ENCODE results near the gene EMILIN1.

GRCh38 chr2:27080140-27080469 lies 1.7 kb downstream of the EMILIN1 start:
- TF ChIP-seq, protein P1, sequence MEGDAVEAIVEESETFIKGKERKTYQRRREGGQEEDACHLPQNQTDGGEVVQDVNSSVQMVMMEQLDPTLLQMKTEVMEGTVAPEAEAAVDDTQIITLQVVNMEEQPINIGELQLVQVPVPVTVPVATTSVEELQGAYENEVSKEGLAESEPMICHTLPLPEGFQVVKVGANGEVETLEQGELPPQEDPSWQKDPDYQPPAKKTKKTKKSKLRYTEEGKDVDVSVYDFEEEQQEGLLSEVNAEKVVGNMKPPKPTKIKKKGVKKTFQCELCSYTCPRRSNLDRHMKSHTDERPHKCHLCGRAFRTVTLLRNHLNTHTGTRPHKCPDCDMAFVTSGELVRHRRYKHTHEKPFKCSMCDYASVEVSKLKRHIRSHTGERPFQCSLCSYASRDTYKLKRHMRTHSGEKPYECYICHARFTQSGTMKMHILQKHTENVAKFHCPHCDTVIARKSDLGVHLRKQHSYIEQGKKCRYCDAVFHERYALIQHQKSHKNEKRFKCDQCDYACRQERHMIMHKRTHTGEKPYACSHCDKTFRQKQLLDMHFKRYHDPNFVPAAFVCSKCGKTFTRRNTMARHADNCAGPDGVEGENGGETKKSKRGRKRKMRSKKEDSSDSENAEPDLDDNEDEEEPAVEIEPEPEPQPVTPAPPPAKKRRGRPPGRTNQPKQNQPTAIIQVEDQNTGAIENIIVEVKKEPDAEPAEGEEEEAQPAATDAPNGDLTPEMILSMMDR (IDR thresholded peaks at IDR 0.05) = no peak
- TF ChIP-seq EZH2 (IDR thresholded peaks at IDR 0.05; ENCODE audit: borderline replicate concordance, insufficient read depth, low read depth, low read length, poor library complexity, severe bottlenecking) = no peak
